Stomach (tissue), 9 donors: ENCODE data around the gene VTI1A. TPM values are rescaled to one million over a fixed set of nuclear protein-coding genes. Genes with fewer than 3 reads are reported as not detected.

Source experiments
- DNase-seq, 2 donors: peaks; one replicate each; pipeline versions ENCODE4 v3.0.0 to v3.0.0-alpha.2; 2013 to 2019
- H3K27ac ChIP-seq, 5 donors: fragments of 200-600 bp in 4 of 5; sonication (generic) in 4 of 5; one replicate each; pipeline ENCODE4 v1.5.1; 2013 to 2019; ENCODE audit warnings: mild to moderate bottlenecking in 1 of 5, moderate library complexity in 1 of 5
- H3K27me3 ChIP-seq, 3 donors: fragments of 200-600 bp; sonication (generic); one replicate each; pipeline ENCODE4 v1.5.1; 2017 to 2019; ENCODE audit warnings: mixed run types in 1 of 3
- H3K36me3 ChIP-seq, 4 donors: fragments of 200-600 bp; sonication (generic); 1 replicate in 3 of 4; 2 replicates in 1 of 4; pipeline ENCODE4 v1.5.1; 2016 to 2019
- H3K4me1 ChIP-seq, 4 donors: fragments of 200-600 bp; sonication (generic); one replicate each; pipeline ENCODE4 v1.5.1; 2016 to 2019
- H3K4me3 ChIP-seq, 4 donors: fragments of 200-600 bp; sonication (generic) in 3 of 4; one replicate each; pipeline ENCODE4 v1.5.1; 2016 to 2019; ENCODE audit warnings: mild to moderate bottlenecking in 1 of 4
- H3K9me3 ChIP-seq, 4 donors: fragments of 200-600 bp; sonication (generic); one replicate each; pipeline ENCODE4 v1.5.1; 2016 to 2019
- CTCF ChIP-seq, 7 experiments: fragments of 450-650 bp in 4 of 7; fragments of 200-600 bp in 3 of 7; sonication (generic) in 3 of 7; IDR thresholded peaks; one replicate each; pipeline ENCODE4 v1.5.1; 2016 to 2019; ENCODE audit warnings: antibody characterized with exemption in 7 of 7, control low read depth in 2 of 7, mild to moderate bottlenecking in 1 of 7
- EP300 ChIP-seq: sonication (generic); formaldehyde crosslinking; IDR thresholded peaks from one replicate; pipeline ENCODE4 v1.6.1; 2017; ENCODE audit warnings: antibody characterized with exemption
- POLR2A ChIP-seq, 4 donors: fragments of 450-650 bp; IDR thresholded peaks; one replicate each; pipeline ENCODE4 v1.6.1; 2016; ENCODE audit warnings: antibody characterized with exemption in 4 of 4, control low read depth in 2 of 4, mild to moderate bottlenecking in 1 of 4, moderate library complexity in 1 of 4
- POLR2AphosphoS5 ChIP-seq, 3 donors: sonication (generic); formaldehyde crosslinking; IDR thresholded peaks; one replicate each; pipeline ENCODE4 v1.6.1; 2016; ENCODE audit warnings: antibody characterized with exemption in 3 of 3
- WGBS, 5 donors: extraction: QIAGEN DNeasy Blood & Tissue Kit in 3 of 5; methylation state at CpG; one replicate each; pipeline versions ENCODE4 v1.1.5 to v1.1.7; 2013 to 2018; 5-methylcytosine and 5-hydroxymethylcytosine counted together
- intact Hi-C: fragments of 100-400 bp; cut with DNase I; formaldehyde crosslinking; loops from one replicate; pipeline ENCODE4 v1.15.1; 2023; ENCODE audit warnings: low total_unique reads
- polyA plus RNA-seq, 3 donors: library from polyadenylated mRNA; stranded (reverse); fragments of 200-250 nt; gene quantifications; one replicate each; pipeline ENCODE4 v1.2.3, GENCODE V29; 2013
- total RNA-seq, 5 donors: library from RNA; depleted of rRNA; stranded (reverse); fragments of >200 nt; gene quantifications; one replicate each; pipeline versions ENCODE4 v1.1.0 to v1.2.3, GENCODE V29; 2014 to 2016
- donor health status: healthy with polysubstance abuse.
- donor health status: Bipolar disorder and iron deficiency.
- donor health status: healthy.

VTI1A gene
- total and polyA plus RNA-seq, 8 donors, result 6.5 to 222 (median 57.4) TPM

- H3K27ac ChIP-seq, result no peak overlapping the region
- H3K9me3 ChIP-seq, result no peaks in the 10 kb centered on the region
- H3K4me1 ChIP-seq, result peaks cover 0 to 13% (median 6%) of the 10 kb centered on the region in 4 donors
- H3K27me3 ChIP-seq, result no peaks in the 10 kb centered on the region
- H3K4me3 ChIP-seq, result no peak overlapping the region
- intact Hi-C loops, result no loop called here
- no peaks in the 10 kb centered on the region for H3K36me3 ChIP-seq
- 45 to 68% (median 54%) methylated on average over 7 of the region's 7 CpGs for WGBS, 5 donors
- TF ChIP-seq CTCF (IDR thresholded peaks at IDR 0.05) (no peak), EP300 (no peak), POLR2AphosphoS5 (IDR thresholded peaks at IDR 0.05) (no peak), POLR2A (IDR thresholded peaks at IDR 0.05) (no peak)
- no peak for DNase-seq
Measured at GRCh38 chr10:112678581-112678980, 231.6 kb downstream of the VTI1A start.

- intact Hi-C loops, result no loop called here
Measured at GRCh38 chr10:112678987-112679386, 232.0 kb downstream of the VTI1A start.

GRCh38 chr10:112679392-112679791, 232.4 kb downstream of the VTI1A start:
- no peak overlapping the region for H3K4me3 ChIP-seq
- 88 to 92% (median 90%) methylated on average over 2 of the region's 2 CpGs for WGBS, 5 donors
- no peaks in the 10 kb centered on the region for H3K9me3 ChIP-seq
- no peak for DNase-seq
- no peaks in the 10 kb centered on the region for H3K27me3 ChIP-seq
- no peak overlapping the region for H3K27ac ChIP-seq
- peaks cover 0 to 13% (median 6%) of the 10 kb centered on the region in 4 donors for H3K4me1 ChIP-seq
- intact Hi-C loops, result no loop called here
- no peaks in the 10 kb centered on the region for H3K36me3 ChIP-seq
- TF ChIP-seq POLR2AphosphoS5 (IDR thresholded peaks at IDR 0.05) (no peak), CTCF (IDR thresholded peaks at IDR 0.05) (no peak), EP300 (no peak), POLR2A (IDR thresholded peaks at IDR 0.05) (no peak)

More at GRCh38 chr10:112678987-112679386, 232.0 kb downstream of the VTI1A start:
- Histone ChIP-seq H3K9me3 (no peaks in the 10 kb centered on the region), H3K4me1 (peaks cover 0 to 13% (median 6%) of the 10 kb centered on the region in 4 donors), H3K4me3 (no peak overlapping the region), H3K27me3 (no peaks in the 10 kb centered on the region), H3K36me3 (no peaks in the 10 kb centered on the region), H3K27ac (no peak overlapping the region)
- TF ChIP-seq CTCF (IDR thresholded peaks at IDR 0.05) (no peak), EP300 (no peak), POLR2AphosphoS5 (IDR thresholded peaks at IDR 0.05) (no peak), POLR2A (IDR thresholded peaks at IDR 0.05) (no peak)
- 76 to 89% (median 78%) methylated on average over 3 of the region's 3 CpGs for WGBS, 5 donors
- no peak for DNase-seq

GRCh38 chr10:112680586-112680985, 233.6 kb downstream of the VTI1A start:
- Histone ChIP-seq H3K36me3 (no peaks in the 10 kb centered on the region), H3K9me3 (no peaks in the 10 kb centered on the region), H3K4me1 (peaks cover 0 to 13% (median 6%) of the 10 kb centered on the region in 4 donors), H3K27me3 (no peaks in the 10 kb centered on the region), H3K27ac (no peak overlapping the region), H3K4me3 (no peak overlapping the region)
- no peak for DNase-seq
- TF ChIP-seq POLR2AphosphoS5 (IDR thresholded peaks at IDR 0.05) (no peak), POLR2A (IDR thresholded peaks at IDR 0.05) (no peak), EP300 (no peak), CTCF (IDR thresholded peaks at IDR 0.05) (no peak)
- intact Hi-C loops, result no loop called here
- WGBS, 5 donors, result 85 to 100% (median 100%) methylated on average over 1 of the region's 1 CpG
